GM19463 (cell line): ENCODE results near the gene SCART1.
"Not testable (repeated sequence)": the region's sequence is repeated elsewhere in the genome, so short reads cannot be mapped to it uniquely, and the experiment has no call there.

Source experiments
- ATAC-seq: cut with Tn5 transposase; IDR thresholded peaks from one replicate; pipeline ENCODE4 v1.9.1; 2021; ENCODE audit warnings: mild to moderate bottlenecking, moderate library complexity; ENCODE audit not compliant: unreplicated experiment

Gene SCART1

GRCh38 chr10:133455196-133455595, 1.5 kb downstream of the SCART1 start:
- ATAC-seq: no peak

- ATAC-seq: no peak
These were observed 1.9 kb downstream of the SCART1 start for GRCh38 chr10:133455611-133456031.

- no peak for ATAC-seq
These were observed 2.6 kb downstream of the SCART1 start for GRCh38 chr10:133456041-133456951.

GRCh38 chr10:133457100-133457841, 3.5 kb downstream of the SCART1 start:
- ATAC-seq: no peak

- ATAC-seq: no peak
These were observed 4.4 kb downstream of the SCART1 start for GRCh38 chr10:133458021-133458709.

- no peak for ATAC-seq
These were observed 5.1 kb downstream of the SCART1 start for GRCh38 chr10:133458710-133459453.

GRCh38 chr10:133459454-133460207, 5.9 kb downstream of the SCART1 start:
- ATAC-seq: no peak

GRCh38 chr10:133460208-133460769, 6.5 kb downstream of the SCART1 start:
- no peak for ATAC-seq

GRCh38 chr10:133461027-133461426, 7.3 kb downstream of the SCART1 start:
- no peak for ATAC-seq

- no peak for ATAC-seq
These were observed 8.1 kb downstream of the SCART1 start for GRCh38 chr10:133461841-133462240.

- no peak for ATAC-seq
These were observed 9.0 kb downstream of the SCART1 start for GRCh38 chr10:133462512-133463305.

- no peak for ATAC-seq
These were observed 10.9 kb downstream of the SCART1 start for GRCh38 chr10:133464582-133465031.

GRCh38 chr10:133465191-133465949, 11.6 kb downstream of the SCART1 start:
- ATAC-seq: no peak

- ATAC-seq: no peak
These were observed 12.3 kb downstream of the SCART1 start for GRCh38 chr10:133465950-133466474.

- ATAC-seq: no peak
These were observed 13.0 kb downstream of the SCART1 start for GRCh38 chr10:133466683-133467275.

GRCh38 chr10:133467286-133467911, 13.7 kb downstream of the SCART1 start:
- ATAC-seq: no peak

GRCh38 chr10:133469205-133469604, 15.5 kb downstream of the SCART1 start:
- not testable (repeated sequence) for ATAC-seq
